GM18505 (cell line): ENCODE measurements around the gene NPVF.

Source experiments
- ATAC-seq: cut with Tn5 transposase; IDR thresholded peaks from one replicate; pipeline ENCODE4 v1.9.1; 2021; ENCODE audit not compliant: unreplicated experiment
- POLR2A ChIP-seq: IDR thresholded peaks from 4 replicates; pipeline ENCODE4 v1.6.1; 2011; ENCODE audit warnings: borderline replicate concordance; ENCODE audit not compliant: insufficient read depth, insufficient read length; ENCODE audit errors: extremely low read depth

Gene NPVF

GRCh38 chr7:25244254-25245033 lies 16.2 kb upstream of the NPVF start:
- TF ChIP-seq POLR2A = no peak
- no peak for ATAC-seq

- ATAC-seq = no peak
- TF ChIP-seq POLR2A = no peak
These were observed 14.4 kb upstream of the NPVF start for GRCh38 chr7:25242678-25243077.

- TF ChIP-seq POLR2A = no peak
- ATAC-seq = no peak
These were observed 12.6 kb upstream of the NPVF start for GRCh38 chr7:25240896-25241295.

DNA sequence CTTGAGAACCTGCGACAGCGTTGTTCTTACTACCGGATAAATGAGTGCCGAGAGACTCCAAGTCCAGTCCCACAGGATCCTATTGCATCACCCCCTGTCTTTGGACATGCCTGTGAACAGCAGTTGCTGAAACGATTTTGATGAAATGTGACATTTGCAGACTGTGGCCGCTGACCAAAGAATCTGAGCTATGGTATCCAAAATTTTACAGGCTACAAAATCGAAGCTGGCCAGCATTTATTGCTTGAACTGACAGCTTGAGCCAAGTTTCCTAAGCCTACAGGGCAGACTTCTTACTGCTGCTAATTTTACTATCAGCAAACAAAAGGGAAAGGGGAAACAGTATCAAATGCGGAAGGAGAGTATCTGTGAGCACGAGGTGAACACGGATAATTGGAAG lies 12.1 kb upstream of the NPVF start:
- no peak for ATAC-seq
- TF ChIP-seq POLR2A = no peak

DNA sequence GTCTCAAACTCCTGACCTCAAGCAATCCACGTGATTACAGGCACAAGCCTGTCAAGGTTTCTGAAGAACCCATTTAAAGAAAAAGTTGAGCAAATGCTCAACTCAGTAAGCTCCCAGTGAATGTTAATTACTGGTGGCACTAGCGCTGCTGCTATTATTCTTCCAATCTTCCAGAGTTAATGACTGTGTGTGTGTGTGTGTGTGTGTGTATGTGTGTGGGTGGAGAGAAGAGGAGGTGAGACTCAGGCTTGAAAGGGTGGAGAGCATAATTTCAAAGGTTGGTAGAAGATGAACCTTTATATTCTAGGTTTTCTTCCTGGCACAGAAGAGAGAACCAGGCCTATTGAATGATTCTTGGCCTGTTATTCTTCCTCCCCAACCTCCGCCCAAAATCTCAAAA lies 11.6 kb upstream of the NPVF start:
- TF ChIP-seq POLR2A = no peak

DNA sequence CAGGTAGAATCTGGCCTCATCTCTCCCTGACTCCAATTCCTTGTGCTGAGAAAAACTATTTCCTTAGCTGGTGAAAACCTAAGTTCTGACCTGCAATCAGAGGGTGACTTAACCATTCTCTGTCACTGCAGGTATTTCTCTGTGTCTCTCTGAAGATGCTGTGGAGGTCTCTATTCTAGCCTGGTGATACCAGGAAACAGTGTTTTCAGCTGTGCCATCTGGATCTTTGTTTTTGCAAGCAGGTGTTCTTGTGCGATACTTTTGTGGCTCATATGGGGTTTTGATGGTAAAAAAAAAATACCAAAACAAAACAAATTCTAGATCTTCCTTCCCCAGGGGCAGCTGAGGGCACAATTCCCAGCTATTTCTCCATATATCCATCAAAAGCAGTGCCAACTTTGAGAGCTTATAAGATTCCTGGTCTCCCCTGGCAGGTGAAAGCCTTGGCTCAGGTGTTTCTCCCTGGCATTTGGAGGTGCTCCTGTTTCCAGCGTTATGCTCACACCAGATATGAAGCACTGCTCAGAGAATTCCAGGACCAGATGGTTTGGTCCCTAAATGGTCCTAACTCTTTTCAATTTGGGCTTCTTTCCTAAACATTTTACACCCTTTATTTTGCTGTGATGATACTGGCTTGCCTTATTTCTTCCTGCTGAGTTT lies 9.9 kb upstream of the NPVF start:
- no peak for TF ChIP-seq POLR2A
- ATAC-seq = no peak

More for the DNA sequence above, 11.6 kb upstream of the NPVF start:
- ATAC-seq = no peak

DNA sequence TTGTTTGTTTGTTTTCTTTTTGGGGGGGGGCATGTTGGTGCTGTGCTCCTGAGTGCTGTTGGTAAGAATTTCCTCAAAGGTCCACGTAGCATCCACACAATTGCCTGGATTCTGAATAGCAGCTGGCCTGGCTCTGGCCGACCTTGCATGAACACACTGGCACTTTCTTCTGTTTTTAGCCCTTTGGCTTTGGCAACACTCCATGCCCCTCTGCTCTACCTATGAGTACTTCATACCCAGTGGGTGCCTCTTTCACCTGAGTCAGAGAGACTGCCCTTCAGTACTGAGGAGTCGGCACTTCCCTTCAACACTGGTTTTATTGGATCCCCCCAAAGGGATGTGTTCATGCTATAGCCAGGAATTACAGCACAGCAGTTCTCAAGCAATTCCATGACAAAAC lies 7.2 kb upstream of the NPVF start:
- TF ChIP-seq POLR2A = no peak

DNA sequence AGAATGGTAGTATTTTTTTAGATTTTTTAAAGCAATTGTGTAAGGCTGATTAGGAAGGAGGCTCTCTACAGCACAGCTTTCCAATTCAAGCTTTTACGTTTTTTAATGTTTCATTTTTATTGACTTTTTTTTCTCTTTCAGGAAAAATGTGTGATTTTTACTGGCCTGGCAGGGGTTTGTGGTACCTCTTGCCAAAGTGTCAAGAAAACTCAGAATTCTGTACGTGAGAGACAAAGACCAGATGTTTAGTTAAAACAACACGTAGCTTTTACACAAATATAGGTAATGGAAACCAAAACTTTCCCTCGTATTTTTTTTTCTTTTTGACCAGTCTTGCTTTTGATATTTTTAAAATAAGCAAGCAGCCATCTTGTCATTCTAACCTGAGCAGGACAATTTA lies 6.0 kb upstream of the NPVF start:
- TF ChIP-seq POLR2A = no peak

More for the DNA sequence above, 7.2 kb upstream of the NPVF start:
- ATAC-seq = no peak

DNA sequence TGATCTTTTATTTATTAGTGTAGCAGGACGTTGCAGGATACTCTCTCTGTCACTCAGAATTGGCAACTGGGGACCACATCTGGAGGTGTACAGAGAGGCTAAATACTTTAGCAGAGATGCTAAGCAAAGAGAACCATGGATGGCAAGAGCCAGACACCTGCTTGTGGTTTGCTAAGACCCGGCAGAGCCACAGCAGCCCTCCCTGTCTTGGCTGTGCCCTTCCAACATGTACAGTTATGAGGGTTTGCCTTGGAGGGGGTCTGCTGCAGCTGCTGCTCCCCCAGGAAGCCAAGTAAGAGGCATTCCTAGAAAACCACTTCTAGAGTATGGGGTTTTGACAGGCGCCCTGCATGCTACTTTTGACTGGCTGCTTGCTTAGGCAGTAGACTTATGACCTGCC lies 5.1 kb downstream of the NPVF start:
- no peak for ATAC-seq
- no peak for TF ChIP-seq POLR2A

More for the DNA sequence above, 6.0 kb upstream of the NPVF start:
- no peak for ATAC-seq

DNA sequence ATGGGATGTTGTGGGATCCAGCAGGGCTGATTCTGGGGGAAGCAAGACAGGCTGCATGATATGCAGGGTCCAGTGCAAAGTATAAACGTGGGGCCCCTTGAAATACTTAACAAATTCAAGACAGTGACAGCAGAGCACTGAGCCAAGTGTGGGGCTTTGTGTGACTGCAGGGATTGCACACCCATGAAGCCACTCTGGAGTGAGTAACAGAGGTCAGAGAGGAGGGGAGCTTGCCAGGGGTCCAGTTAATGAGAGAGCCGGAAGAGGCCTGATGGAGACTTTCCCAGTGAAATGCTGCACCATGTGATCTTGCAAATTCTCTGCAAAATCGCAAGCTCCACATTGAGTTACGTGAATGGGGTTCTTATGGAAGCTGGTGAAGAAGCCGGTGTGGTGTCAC lies 5.6 kb downstream of the NPVF start:
- TF ChIP-seq POLR2A = no peak
- ATAC-seq = no peak

GRCh38 chr7:25221009-25221408 lies 7.3 kb downstream of the NPVF start:
- no peak for TF ChIP-seq POLR2A
- no peak for ATAC-seq

DNA sequence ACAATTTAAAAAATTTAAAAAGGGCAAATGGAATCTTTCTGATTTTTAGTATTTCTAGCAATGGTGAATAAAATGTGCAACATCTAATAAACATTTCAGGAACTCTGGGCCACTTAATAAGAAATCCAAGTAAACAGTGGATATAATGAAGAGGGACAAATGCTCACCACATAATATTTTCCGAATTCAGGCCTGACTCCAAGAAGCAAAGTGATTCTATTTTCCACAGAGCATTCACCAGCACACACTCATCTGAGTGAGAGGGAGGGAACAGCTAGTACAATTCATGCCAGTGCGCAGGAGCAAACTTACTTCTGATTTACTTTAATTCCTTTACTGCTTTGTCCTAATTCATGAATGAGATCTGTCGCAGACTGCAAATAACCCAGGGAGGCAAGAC lies 10.1 kb downstream of the NPVF start:
- no peak for ATAC-seq
- TF ChIP-seq POLR2A = no peak

- ATAC-seq = no peak
- no peak for TF ChIP-seq POLR2A
These were observed 11.4 kb downstream of the NPVF start for GRCh38 chr7:25216837-25217236.

GRCh38 chr7:25215694-25216335 lies 12.5 kb downstream of the NPVF start:
- ATAC-seq = no peak
- no peak for TF ChIP-seq POLR2A
